Activated T-cell treated with anti-CD3 and anti-CD28 coated beads, Interleukin-2, amount 50 U/mL, for 4 hours (primary cell): ENCODE results near the gene TTC12. TPM values are rescaled to one million over a fixed set of nuclear protein-coding genes. Genes with fewer than 3 reads are reported as not detected.

ENCODE experiments used
- ATAC-seq, 2 donors: fragments of 200-7000 bp; cut with Tn5 transposase; one replicate each; pipeline ENCODE4 v1.10.0; 2021
- DNase-seq: peaks from one replicate; pipeline ENCODE4 v3.0.0-alpha.2; 2020
- H3K27me3 Mint-ChIP-seq: one replicate; pipeline ENCODE4 v1.8.0; 2021; ENCODE audit warnings: low read depth, mixed read lengths
- H3K36me3 Mint-ChIP-seq: one replicate; pipeline ENCODE4 v1.8.0; 2022; ENCODE audit warnings: mixed read lengths; ENCODE audit not compliant: insufficient read depth
- H3K4me1 Mint-ChIP-seq: one replicate; pipeline ENCODE4 v1.8.0; 2021; ENCODE audit warnings: low read depth, mixed read lengths
- H3K4me3 Mint-ChIP-seq: one replicate; pipeline ENCODE4 v1.8.0; 2021; ENCODE audit warnings: mild to moderate bottlenecking, moderate library complexity, mixed read lengths
- H3K9me3 Mint-ChIP-seq: one replicate; pipeline ENCODE4 v1.8.0; 2021; ENCODE audit warnings: mixed read lengths
- total RNA-seq, 3 donors: library from RNA; stranded (reverse); gene quantifications; one replicate each; pipeline ENCODE4 v1.2.1, GENCODE V29; 2021

TTC12 gene
- total RNA-seq, 3 donors from 2014 or later, result 4.0 to 11.0 (median 7.5) TPM

- Mint-ChIP-seq H3K4me1 (no peaks in the 10 kb centered on the region), H3K27me3 (no peaks in the 10 kb centered on the region), H3K4me3 (no peak overlapping the region), H3K36me3 (no peaks in the 10 kb centered on the region), H3K9me3 (no peaks in the 10 kb centered on the region)
- DNase-seq, result no peak
- no peak for ATAC-seq
Measured at GRCh38 chr11:113405724-113406478, 91.5 kb downstream of the TTC12 start.

- H3K4me1 Mint-ChIP-seq, result no peaks in the 10 kb centered on the region
- H3K27me3 Mint-ChIP-seq, result no peaks in the 10 kb centered on the region
- no peak overlapping the region for H3K4me3 Mint-ChIP-seq
- ATAC-seq, result no peak
- DNase-seq, result no peak
- no peaks in the 10 kb centered on the region for H3K36me3 Mint-ChIP-seq
- H3K9me3 Mint-ChIP-seq, result no peaks in the 10 kb centered on the region
Measured at GRCh38 chr11:113407163-113407562, 92.8 kb downstream of the TTC12 start.

GRCh38 chr11:113408206-113408605, 93.8 kb downstream of the TTC12 start:
- Mint-ChIP-seq H3K36me3 (no peaks in the 10 kb centered on the region), H3K9me3 (no peaks in the 10 kb centered on the region), H3K27me3 (no peaks in the 10 kb centered on the region), H3K4me3 (no peak overlapping the region), H3K4me1 (no peaks in the 10 kb centered on the region)
- no peak for ATAC-seq
- no peak for DNase-seq

DNA sequence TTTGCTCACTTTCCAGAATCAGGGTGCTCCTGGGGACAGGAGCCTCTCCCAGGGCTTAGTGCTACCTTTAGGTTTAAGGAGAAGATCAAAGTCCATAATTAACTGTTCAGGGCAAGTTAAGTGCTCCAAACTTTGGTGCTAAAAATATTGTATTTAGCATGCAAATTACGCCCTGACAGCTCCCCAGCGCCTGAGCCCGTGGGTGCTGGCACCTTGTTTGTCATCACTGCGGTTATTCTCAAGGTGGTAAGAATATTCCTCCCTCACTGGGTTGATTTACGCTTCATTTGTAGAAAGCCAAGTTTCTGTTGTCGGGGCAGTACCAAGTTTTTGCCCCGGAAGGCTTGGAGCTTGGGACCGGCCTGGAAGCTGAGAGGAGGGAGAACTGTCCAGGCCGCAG, 94.5 kb downstream of the TTC12 start:
- no peaks in the 10 kb centered on the region for H3K4me1 Mint-ChIP-seq
- no peak for DNase-seq
- H3K4me3 Mint-ChIP-seq, result no peak overlapping the region
- no peak for ATAC-seq
- no peaks in the 10 kb centered on the region for H3K9me3 Mint-ChIP-seq
- H3K27me3 Mint-ChIP-seq, result no peaks in the 10 kb centered on the region
- no peaks in the 10 kb centered on the region for H3K36me3 Mint-ChIP-seq

- no peak overlapping the region for H3K4me3 Mint-ChIP-seq
- H3K9me3 Mint-ChIP-seq, result no peaks in the 10 kb centered on the region
- ATAC-seq (no peak), DNase-seq (no peak)
- H3K27me3 Mint-ChIP-seq, result no peaks in the 10 kb centered on the region
- H3K36me3 Mint-ChIP-seq, result no peaks in the 10 kb centered on the region
- no peaks in the 10 kb centered on the region for H3K4me1 Mint-ChIP-seq
Measured at GRCh38 chr11:113409526-113409925, 95.1 kb downstream of the TTC12 start.

DNA sequence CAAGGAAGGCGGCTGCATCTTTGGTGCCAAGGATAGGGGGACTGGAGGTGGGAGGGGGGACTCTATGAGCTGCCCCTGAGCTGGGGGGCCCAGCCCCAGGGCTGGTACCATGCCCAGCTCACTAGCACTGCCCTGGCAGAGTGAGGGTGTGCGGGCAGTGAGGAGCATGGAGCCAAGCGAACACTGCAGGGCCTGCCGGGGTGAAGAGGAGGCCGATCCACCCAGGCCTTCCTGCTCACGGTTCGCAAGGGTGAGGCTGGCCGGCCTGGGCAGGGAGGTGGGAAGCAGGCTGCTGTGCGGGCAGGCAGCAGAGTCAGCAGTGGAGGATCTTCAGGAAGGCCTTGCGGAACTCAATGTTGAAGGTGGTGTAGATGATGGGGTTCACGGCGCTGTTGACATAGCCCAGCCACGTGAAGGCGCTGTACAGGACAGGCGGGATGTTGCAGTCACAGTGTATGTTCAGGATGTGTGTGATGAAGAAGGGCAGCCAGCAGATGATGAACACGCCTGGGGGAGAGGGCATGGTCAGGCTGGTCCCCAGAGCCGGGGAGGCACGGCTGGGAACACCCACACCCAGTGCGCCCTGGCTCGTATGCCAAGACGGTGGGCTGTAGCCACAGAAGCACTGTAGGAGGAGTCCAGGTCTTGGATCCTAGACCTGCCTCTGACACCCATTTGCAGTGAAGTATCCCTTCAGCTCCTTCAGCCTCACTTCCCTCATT, 96.2 kb downstream of the TTC12 start:
- H3K9me3 Mint-ChIP-seq, result no peaks in the 10 kb centered on the region
- no peaks in the 10 kb centered on the region for H3K27me3 Mint-ChIP-seq
- no peaks in the 10 kb centered on the region for H3K36me3 Mint-ChIP-seq
- no peak for DNase-seq
- no peak for ATAC-seq
- no peaks in the 10 kb centered on the region for H3K4me1 Mint-ChIP-seq
- no peak overlapping the region for H3K4me3 Mint-ChIP-seq

GRCh38 chr11:113411536-113411935, 97.2 kb downstream of the TTC12 start:
- no peaks in the 10 kb centered on the region for H3K27me3 Mint-ChIP-seq
- no peak for DNase-seq

DNA sequence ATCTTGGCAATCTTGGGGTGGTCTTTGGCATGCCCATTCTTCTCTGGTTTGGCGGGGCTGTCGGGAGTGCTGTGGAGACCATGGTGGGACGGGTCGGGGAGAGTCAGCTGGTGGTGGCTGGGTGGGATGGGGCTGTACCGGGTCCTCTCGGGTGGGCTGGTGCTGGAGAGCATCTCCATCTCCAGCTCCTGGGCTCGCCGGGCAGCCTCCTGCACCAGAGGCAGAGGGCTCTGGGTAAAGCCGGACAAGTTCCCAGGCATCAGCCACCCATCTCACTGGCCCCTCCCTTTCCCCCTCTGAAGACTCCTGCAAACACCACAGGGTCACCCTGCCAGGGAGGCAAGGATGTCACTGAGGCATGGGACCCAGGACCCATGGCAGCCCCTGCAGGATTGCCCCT, 98.3 kb downstream of the TTC12 start:
- DNase-seq (no peak), ATAC-seq (peak in 1 of 2 donors; percentile 8)
- Mint-ChIP-seq H3K9me3 (no peaks in the 10 kb centered on the region), H3K4me3 (no peak overlapping the region), H3K4me1 (no peaks in the 10 kb centered on the region), H3K36me3 (no peaks in the 10 kb centered on the region), H3K27me3 (no peaks in the 10 kb centered on the region)

More at GRCh38 chr11:113411536-113411935, 97.2 kb downstream of the TTC12 start:
- H3K4me1 Mint-ChIP-seq, result no peaks in the 10 kb centered on the region
- no peak overlapping the region for H3K4me3 Mint-ChIP-seq
- no peaks in the 10 kb centered on the region for H3K9me3 Mint-ChIP-seq
- no peaks in the 10 kb centered on the region for H3K36me3 Mint-ChIP-seq
- no peak for ATAC-seq

GRCh38 chr11:113415343-113415742, 101.0 kb downstream of the TTC12 start:
- Mint-ChIP-seq H3K36me3 (no peaks in the 10 kb centered on the region), H3K4me1 (no peaks in the 10 kb centered on the region), H3K4me3 (no peak overlapping the region), H3K27me3 (no peaks in the 10 kb centered on the region), H3K9me3 (no peaks in the 10 kb centered on the region)
- DNase-seq, result no peak
- ATAC-seq, result no peak

Other genes with a start within 250 kb of the TTC12 start
- gene ANKK1, start 73.2 kb downstream of the TTC12 start, total RNA-seq, result under 1 TPM in 1 of 3 donors, not detected in 2; 0.16 TPM
- gene DRD2, start 160.8 kb downstream of the TTC12 start, total RNA-seq, result not detected